ENCODE data around the gene SNRNP70. TPM values are rescaled to one million over a fixed set of nuclear protein-coding genes. Genes with fewer than 3 reads are reported as not detected.

The SNRNP70 gene
- total and polyA plus RNA-seq, 2 of the 13 experiments (the other 11 are each of a cell fraction or from before 2014, with no cell fraction given), result 150 to 210 TPM

- TF ChIP-seq, protein P1, sequence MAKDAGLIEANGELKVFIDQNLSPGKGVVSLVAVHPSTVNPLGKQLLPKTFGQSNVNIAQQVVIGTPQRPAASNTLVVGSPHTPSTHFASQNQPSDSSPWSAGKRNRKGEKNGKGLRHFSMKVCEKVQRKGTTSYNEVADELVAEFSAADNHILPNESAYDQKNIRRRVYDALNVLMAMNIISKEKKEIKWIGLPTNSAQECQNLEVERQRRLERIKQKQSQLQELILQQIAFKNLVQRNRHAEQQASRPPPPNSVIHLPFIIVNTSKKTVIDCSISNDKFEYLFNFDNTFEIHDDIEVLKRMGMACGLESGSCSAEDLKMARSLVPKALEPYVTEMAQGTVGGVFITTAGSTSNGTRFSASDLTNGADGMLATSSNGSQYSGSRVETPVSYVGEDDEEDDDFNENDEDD (CRISPR knock-in tag; IDR thresholded peaks at IDR 0.05; ENCODE audit: borderline replicate concordance), result no peak; the same call in 1 of the 2 replicates
- TF ChIP-seq RNF2 (conservative IDR thresholded peaks at IDR 0.05; ENCODE audit: low read depth) (0 out of 2 replicates have a peak, but pooled peaks have one; percentile 27), ZNF468 (CRISPR knock-in tag; IDR thresholded peaks at IDR 0.05) (0 out of 2 replicates have a peak, but pooled peaks have one; percentile 66), ZNF777 (CRISPR knock-in tag; IDR thresholded peaks at IDR 0.05) (peak; percentile 88), ZNF264 (CRISPR knock-in tag; IDR thresholded peaks at IDR 0.05) (0 out of 2 replicates have a peak, but pooled peaks have one; percentile 32), ISL2 (CRISPR knock-in tag; IDR thresholded peaks at IDR 0.05) (peak; percentile 44), ZNF629 (CRISPR knock-in tag; conservative IDR thresholded peaks at IDR 0.05) (0 out of 2 replicates have a peak, but pooled peaks have one; percentile 27), ZFX (CRISPR knock-in tag; IDR thresholded peaks at IDR 0.05; ENCODE audit: low read depth) (peak; percentile 85), ZNF496 (CRISPR knock-in tag; IDR thresholded peaks at IDR 0.05; ENCODE audit: insufficient replicate concordance) (no peak), ZNF232 (CRISPR knock-in tag; IDR thresholded peaks at IDR 0.05; ENCODE audit: borderline replicate concordance) (0 out of 2 replicates have a peak, but pooled peaks have one; percentile 66), ZSCAN9 (CRISPR knock-in tag; IDR thresholded peaks at IDR 0.05; ENCODE audit: borderline replicate concordance) (0 out of 2 replicates have a peak, but pooled peaks have one; percentile 67), SMC3 (IDR thresholded peaks at IDR 0.05; ENCODE audit: low read length) (no peak), STAG1 (CRISPR knock-in tag; IDR thresholded peaks at IDR 0.05) (0 out of 2 replicates have a peak, but pooled peaks have one; percentile 17), IRF2 (CRISPR knock-in tag; IDR thresholded peaks at IDR 0.05) (peak; percentile 54; the same call in 1 of the 2 replicates), ZNF879 (CRISPR knock-in tag; IDR thresholded peaks at IDR 0.05) (no peak), TARDBP (CRISPR knock-in tag; IDR thresholded peaks at IDR 0.05) (peak; percentile 29; the same call in 1 of the 2 replicates), ZNF552 (CRISPR knock-in tag; IDR thresholded peaks at IDR 0.05; ENCODE audit: borderline replicate concordance) (no peak), MAFG (CRISPR knock-in tag; IDR thresholded peaks at IDR 0.05) (0 out of 2 replicates have a peak, but pooled peaks have one; percentile 45), REXO4 (CRISPR knock-in tag; IDR thresholded peaks at IDR 0.05; ENCODE audit: borderline replicate concordance) (0 out of 2 replicates have a peak, but pooled peaks have one; percentile 22), HMGA1 (CRISPR knock-in tag; conservative IDR thresholded peaks at IDR 0.05) (no peak)
- TF ChIP-seq, protein P2, sequence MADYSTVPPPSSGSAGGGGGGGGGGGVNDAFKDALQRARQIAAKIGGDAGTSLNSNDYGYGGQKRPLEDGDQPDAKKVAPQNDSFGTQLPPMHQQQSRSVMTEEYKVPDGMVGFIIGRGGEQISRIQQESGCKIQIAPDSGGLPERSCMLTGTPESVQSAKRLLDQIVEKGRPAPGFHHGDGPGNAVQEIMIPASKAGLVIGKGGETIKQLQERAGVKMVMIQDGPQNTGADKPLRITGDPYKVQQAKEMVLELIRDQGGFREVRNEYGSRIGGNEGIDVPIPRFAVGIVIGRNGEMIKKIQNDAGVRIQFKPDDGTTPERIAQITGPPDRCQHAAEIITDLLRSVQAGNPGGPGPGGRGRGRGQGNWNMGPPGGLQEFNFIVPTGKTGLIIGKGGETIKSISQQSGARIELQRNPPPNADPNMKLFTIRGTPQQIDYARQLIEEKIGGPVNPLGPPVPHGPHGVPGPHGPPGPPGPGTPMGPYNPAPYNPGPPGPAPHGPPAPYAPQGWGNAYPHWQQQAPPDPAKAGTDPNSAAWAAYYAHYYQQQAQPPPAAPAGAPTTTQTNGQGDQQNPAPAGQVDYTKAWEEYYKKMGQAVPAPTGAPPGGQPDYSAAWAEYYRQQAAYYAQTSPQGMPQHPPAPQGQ (CRISPR knock-in tag; IDR thresholded peaks at IDR 0.05; ENCODE audit: borderline replicate concordance), result no peak
- TF ChIP-seq, protein P3, sequence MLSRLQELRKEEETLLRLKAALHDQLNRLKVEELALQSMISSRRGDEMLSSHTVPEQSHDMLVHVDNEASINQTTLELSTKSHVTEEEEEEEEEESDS (CRISPR knock-in tag; IDR thresholded peaks at IDR 0.05; ENCODE audit: borderline replicate concordance), result no peak
- TF ChIP-seq, protein P4, sequence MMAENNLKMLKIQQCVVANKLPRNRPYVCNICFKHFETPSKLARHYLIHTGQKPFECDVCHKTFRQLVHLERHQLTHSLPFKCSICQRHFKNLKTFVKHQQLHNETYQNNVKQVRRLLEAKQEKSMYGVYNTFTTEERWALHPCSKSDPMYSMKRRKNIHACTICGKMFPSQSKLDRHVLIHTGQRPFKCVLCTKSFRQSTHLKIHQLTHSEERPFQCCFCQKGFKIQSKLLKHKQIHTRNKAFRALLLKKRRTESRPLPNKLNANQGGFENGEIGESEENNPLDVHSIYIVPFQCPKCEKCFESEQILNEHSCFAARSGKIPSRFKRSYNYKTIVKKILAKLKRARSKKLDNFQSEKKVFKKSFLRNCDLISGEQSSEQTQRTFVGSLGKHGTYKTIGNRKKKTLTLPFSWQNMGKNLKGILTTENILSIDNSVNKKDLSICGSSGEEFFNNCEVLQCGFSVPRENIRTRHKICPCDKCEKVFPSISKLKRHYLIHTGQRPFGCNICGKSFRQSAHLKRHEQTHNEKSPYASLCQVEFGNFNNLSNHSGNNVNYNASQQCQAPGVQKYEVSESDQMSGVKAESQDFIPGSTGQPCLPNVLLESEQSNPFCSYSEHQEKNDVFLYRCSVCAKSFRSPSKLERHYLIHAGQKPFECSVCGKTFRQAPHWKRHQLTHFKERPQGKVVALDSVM (CRISPR knock-in tag; IDR thresholded peaks at IDR 0.05), result no peak
Observed at GRCh38 chr19:49119411-49120324, 34.4 kb downstream of the SNRNP70 start, which contains the start of gene PPFIA3 (continued).
